ENCODE results near the gene TTC36. TPM values are rescaled to one million over a fixed set of nuclear protein-coding genes. Genes with fewer than 3 reads are reported as not detected.
"Not testable (repeated sequence)": the region's sequence is repeated elsewhere in the genome, so short reads cannot be mapped to it uniquely, and the experiment has no call there.

The TTC36 gene
- total RNA-seq, 1 donor from 2014 or later: 0.78 TPM

DNA sequence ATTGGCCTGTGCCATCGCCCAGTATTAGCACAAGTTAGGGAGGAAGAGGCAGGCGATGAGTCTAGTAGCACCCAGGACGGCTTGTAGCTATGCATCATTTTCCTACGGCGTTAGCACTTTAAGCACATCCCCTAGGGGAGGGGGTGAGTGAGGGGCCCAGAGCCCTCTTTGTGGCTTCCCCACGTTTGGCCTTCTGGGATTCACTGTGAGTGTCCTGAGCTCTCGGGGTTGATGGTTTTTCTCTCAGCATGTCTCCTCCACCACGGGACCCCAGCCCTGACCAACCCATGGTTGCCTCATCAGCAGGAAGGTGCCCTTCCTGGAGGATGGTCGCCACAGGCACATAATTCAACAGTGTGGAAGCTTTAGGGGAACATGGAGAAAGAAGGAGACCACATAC, 8.0 kb downstream of the TTC36 start:
- intact Hi-C loops (cut with micrococcal nuclease): no loop called here
- Mint-ChIP-seq H3K4me3 (ENCODE audit: low read depth) (no peak overlapping the region), H3K36me3 (ENCODE audit: low read depth) (no peaks in the 10 kb centered on the region), H3K4me1 (ENCODE audit: low read depth) (peaks cover 6% of the 10 kb centered on the region), H3K27ac (no peak overlapping the region), H3K9me3 (no peaks in the 10 kb centered on the region), H3K27me3 (ENCODE audit: low read depth) (no peaks in the 10 kb centered on the region)
- no peak for DNase-seq (ENCODE audit: low spot score)

GRCh38 chr11:118536726-118537125, 9.5 kb downstream of the TTC36 start:
- no peak for DNase-seq (ENCODE audit: low spot score)
- no peaks in the 10 kb centered on the region for H3K9me3 Mint-ChIP-seq
- H3K27me3 Mint-ChIP-seq (ENCODE audit: low read depth): no peaks in the 10 kb centered on the region
- peaks cover 1% of the 10 kb centered on the region for H3K4me1 Mint-ChIP-seq (ENCODE audit: low read depth)
- intact Hi-C loops (cut with micrococcal nuclease): no loop called here
- H3K4me3 Mint-ChIP-seq (ENCODE audit: low read depth): no peak overlapping the region
- H3K27ac Mint-ChIP-seq: no peak overlapping the region
- H3K36me3 Mint-ChIP-seq (ENCODE audit: low read depth): no peaks in the 10 kb centered on the region

GRCh38 chr11:118537409-118537980, 10.2 kb downstream of the TTC36 start:
- Mint-ChIP-seq H3K4me3 (ENCODE audit: low read depth) (no peak overlapping the region), H3K9me3 (no peaks in the 10 kb centered on the region), H3K36me3 (ENCODE audit: low read depth) (no peaks in the 10 kb centered on the region), H3K27ac (no peak overlapping the region), H3K27me3 (ENCODE audit: low read depth) (no peaks in the 10 kb centered on the region), H3K4me1 (ENCODE audit: low read depth) (no peaks in the 10 kb centered on the region)
- no peak for DNase-seq (ENCODE audit: low spot score)
- intact Hi-C loops (cut with micrococcal nuclease): no loop called here

DNA sequence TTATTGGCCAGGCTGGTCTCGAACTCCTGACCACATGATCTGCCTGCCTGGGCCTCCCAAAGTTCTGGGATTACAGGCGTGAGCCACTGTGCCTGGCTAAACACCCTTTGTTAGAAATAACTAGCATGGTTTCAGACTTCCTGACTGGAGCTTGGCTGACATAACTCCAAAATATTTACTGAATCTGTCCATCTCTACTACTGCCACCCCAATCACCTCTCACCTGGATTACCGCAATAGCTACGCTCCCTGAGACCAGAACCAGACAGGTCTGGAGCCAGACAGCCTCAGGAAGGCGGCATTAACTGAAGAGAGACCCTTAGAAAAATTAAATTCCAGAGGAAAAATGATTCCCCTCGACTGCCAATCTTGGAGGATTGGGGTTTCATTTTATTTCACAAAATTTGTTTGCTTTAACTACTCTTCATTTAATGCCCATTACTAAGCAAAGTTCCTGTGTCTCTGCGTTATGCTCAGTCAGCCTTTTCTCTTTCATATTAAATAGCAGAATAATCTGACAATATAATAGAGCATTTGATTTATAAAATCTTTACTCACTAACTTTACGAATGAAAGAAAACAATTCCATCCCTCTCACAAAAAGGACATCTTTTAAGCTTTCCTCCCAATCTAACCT, 16.9 kb downstream of the TTC36 start:
- DNase-seq (ENCODE audit: low spot score): no peak
- no peak overlapping the region for H3K27ac Mint-ChIP-seq
- H3K4me3 Mint-ChIP-seq (ENCODE audit: low read depth): no peak overlapping the region
- H3K36me3 Mint-ChIP-seq (ENCODE audit: low read depth): no peaks in the 10 kb centered on the region
- no peaks in the 10 kb centered on the region for H3K9me3 Mint-ChIP-seq
- no peaks in the 10 kb centered on the region for H3K27me3 Mint-ChIP-seq (ENCODE audit: low read depth)
- intact Hi-C loops (cut with micrococcal nuclease): no loop called here
- H3K4me1 Mint-ChIP-seq (ENCODE audit: low read depth): no peaks in the 10 kb centered on the region

DNA sequence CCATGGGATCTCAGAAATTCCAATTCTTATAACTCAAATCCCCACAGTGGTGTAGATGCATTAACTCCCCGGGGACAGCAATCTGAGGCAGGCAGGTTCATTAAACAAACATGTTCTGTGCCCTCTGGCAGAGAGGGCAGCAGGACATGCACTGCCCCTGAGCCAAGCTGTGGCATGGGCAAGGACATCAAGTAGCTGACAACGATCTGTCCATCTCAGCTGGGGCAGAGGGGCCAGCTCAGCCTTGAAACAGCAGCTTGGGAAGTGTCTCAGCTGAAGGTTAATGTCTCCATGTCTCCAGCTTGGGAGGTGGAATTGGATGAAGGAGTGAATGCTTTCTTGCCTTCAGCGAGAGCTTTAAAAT, 17.4 kb downstream of the TTC36 start:
- H3K27me3 Mint-ChIP-seq (ENCODE audit: low read depth): no peaks in the 10 kb centered on the region
- H3K4me1 Mint-ChIP-seq (ENCODE audit: low read depth): no peaks in the 10 kb centered on the region
- no peaks in the 10 kb centered on the region for H3K9me3 Mint-ChIP-seq
- no peaks in the 10 kb centered on the region for H3K36me3 Mint-ChIP-seq (ENCODE audit: low read depth)
- no peak overlapping the region for H3K4me3 Mint-ChIP-seq (ENCODE audit: low read depth)
- DNase-seq (ENCODE audit: low spot score): no peak
- intact Hi-C loops (cut with micrococcal nuclease): no loop called here
- no peak overlapping the region for H3K27ac Mint-ChIP-seq

DNA sequence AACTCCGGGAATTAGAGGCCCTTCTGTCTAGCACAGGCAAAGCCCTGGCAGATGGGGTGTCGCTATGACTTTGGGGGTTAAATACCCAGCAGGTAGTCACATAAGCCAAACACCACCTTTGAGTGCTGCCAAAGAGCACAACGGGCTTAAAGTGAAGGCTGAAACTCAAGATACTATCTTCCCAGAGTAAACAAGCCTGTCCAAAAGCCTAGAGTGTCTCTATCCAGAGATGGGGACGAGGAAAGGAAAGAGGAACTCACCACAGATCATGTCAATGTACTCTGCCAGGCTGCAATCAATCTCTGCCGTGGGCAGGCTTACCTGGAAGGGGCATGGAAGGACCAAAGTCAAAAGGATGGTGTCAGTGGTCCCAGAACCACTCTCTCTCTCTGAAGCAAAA, 18.3 kb downstream of the TTC36 start:
- Mint-ChIP-seq H3K4me1 (ENCODE audit: low read depth) (no peaks in the 10 kb centered on the region), H3K9me3 (no peaks in the 10 kb centered on the region), H3K36me3 (ENCODE audit: low read depth) (no peaks in the 10 kb centered on the region), H3K27ac (no peak overlapping the region), H3K4me3 (ENCODE audit: low read depth) (no peak overlapping the region), H3K27me3 (ENCODE audit: low read depth) (no peaks in the 10 kb centered on the region)
- DNase-seq (ENCODE audit: low spot score): no peak
- intact Hi-C loops (cut with micrococcal nuclease): no loop called here

DNA sequence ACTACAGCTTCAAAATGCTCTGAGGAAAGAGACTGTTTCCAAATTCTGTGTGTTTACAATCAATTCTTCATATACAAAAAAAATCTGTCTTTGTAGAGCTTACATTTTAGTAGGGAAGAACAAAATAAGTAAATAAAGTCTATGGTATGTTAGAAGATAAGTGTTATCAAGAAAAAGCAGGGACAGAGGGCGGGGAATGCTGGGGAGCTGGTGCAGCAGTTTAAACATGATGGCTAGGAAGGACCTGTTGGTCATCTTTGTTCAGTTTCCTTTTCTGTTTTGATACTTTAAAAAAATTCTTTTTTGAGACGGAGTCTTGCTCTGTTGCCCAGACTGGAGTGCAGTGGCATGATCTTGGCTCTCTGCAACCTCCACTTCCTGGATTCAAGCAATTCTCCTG, 19.9 kb downstream of the TTC36 start:
- H3K4me1 Mint-ChIP-seq (ENCODE audit: low read depth): no peaks in the 10 kb centered on the region
- H3K36me3 Mint-ChIP-seq (ENCODE audit: low read depth): peaks cover 6% of the 10 kb centered on the region
- intact Hi-C loops (cut with micrococcal nuclease): no loop called here
- no peaks in the 10 kb centered on the region for H3K27me3 Mint-ChIP-seq (ENCODE audit: low read depth)
- no peak overlapping the region for H3K27ac Mint-ChIP-seq
- DNase-seq (ENCODE audit: low spot score): no peak
- H3K4me3 Mint-ChIP-seq (ENCODE audit: low read depth): no peak overlapping the region
- no peaks in the 10 kb centered on the region for H3K9me3 Mint-ChIP-seq

GRCh38 chr11:118552341-118552740, 25.1 kb downstream of the TTC36 start:
- H3K36me3 Mint-ChIP-seq (ENCODE audit: low read depth): peaks cover 13% of the 10 kb centered on the region
- no peak for DNase-seq (ENCODE audit: low spot score)
- no peaks in the 10 kb centered on the region for H3K9me3 Mint-ChIP-seq
- intact Hi-C loops (cut with micrococcal nuclease): no loop called here
- H3K27me3 Mint-ChIP-seq (ENCODE audit: low read depth): no peaks in the 10 kb centered on the region
- no peak overlapping the region for H3K27ac Mint-ChIP-seq
- no peaks in the 10 kb centered on the region for H3K4me1 Mint-ChIP-seq (ENCODE audit: low read depth)
- no peak overlapping the region for H3K4me3 Mint-ChIP-seq (ENCODE audit: low read depth)

DNA sequence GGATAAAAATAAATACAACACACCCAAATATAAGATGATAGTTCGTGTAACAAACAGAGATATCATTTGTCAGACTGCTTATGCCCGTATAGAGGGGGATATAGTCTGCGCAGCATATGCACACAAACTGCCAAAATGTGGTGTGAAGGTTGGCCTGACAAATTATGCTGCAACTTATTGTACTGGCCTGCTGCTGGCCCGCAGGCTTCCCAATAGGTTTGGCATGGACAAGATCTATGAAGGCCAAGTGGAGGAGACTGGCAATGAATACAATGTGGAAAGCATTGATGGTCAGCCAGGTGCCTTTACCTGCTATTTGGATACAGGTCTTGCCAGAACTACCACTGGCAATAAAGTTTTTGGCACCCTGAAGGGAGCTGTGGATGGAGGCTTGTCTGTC, 33.5 kb downstream of the TTC36 start:
- H3K4me3 Mint-ChIP-seq (ENCODE audit: low read depth): no peak overlapping the region
- DNase-seq (ENCODE audit: low spot score): no peak
- peaks cover 8% of the 10 kb centered on the region for H3K4me1 Mint-ChIP-seq (ENCODE audit: low read depth)
- intact Hi-C loops (cut with micrococcal nuclease): loop anchor here (5.0 kb wide), 1 partner anchor 674 kb away; no protein-coding TSS in a partner anchor
- no peaks in the 10 kb centered on the region for H3K27me3 Mint-ChIP-seq (ENCODE audit: low read depth)
- no peak overlapping the region for H3K27ac Mint-ChIP-seq
- H3K9me3 Mint-ChIP-seq: no peaks in the 10 kb centered on the region
- no peaks in the 10 kb centered on the region for H3K36me3 Mint-ChIP-seq (ENCODE audit: low read depth)

GRCh38 chr11:118565051-118565450, 37.8 kb downstream of the TTC36 start:
- Mint-ChIP-seq H3K27ac (peak overlapping the region; percentile 53), H3K4me1 (ENCODE audit: low read depth) (peaks cover 13% of the 10 kb centered on the region), H3K9me3 (no peaks in the 10 kb centered on the region), H3K36me3 (ENCODE audit: low read depth) (no peaks in the 10 kb centered on the region), H3K27me3 (ENCODE audit: low read depth) (no peaks in the 10 kb centered on the region), H3K4me3 (ENCODE audit: low read depth) (peak overlapping the region; percentile 91)
- intact Hi-C loops (cut with micrococcal nuclease): no loop called here
- DNase-seq (ENCODE audit: low spot score): no peak

GRCh38 chr11:118569670-118570069, 42.4 kb downstream of the TTC36 start:
- Mint-ChIP-seq H3K9me3 (no peaks in the 10 kb centered on the region), H3K4me1 (ENCODE audit: low read depth) (peaks cover 26% of the 10 kb centered on the region), H3K4me3 (ENCODE audit: low read depth) (no peak overlapping the region), H3K27me3 (ENCODE audit: low read depth) (no peaks in the 10 kb centered on the region), H3K36me3 (ENCODE audit: low read depth) (peaks cover 14% of the 10 kb centered on the region), H3K27ac (no peak overlapping the region)
- intact Hi-C loops (cut with micrococcal nuclease): loop anchor here (5.0 kb wide), 2 partner anchors 132 to 262 kb away; partner anchors contain the start of gene KMT2A
- DNase-seq (ENCODE audit: low spot score): no peak

DNA sequence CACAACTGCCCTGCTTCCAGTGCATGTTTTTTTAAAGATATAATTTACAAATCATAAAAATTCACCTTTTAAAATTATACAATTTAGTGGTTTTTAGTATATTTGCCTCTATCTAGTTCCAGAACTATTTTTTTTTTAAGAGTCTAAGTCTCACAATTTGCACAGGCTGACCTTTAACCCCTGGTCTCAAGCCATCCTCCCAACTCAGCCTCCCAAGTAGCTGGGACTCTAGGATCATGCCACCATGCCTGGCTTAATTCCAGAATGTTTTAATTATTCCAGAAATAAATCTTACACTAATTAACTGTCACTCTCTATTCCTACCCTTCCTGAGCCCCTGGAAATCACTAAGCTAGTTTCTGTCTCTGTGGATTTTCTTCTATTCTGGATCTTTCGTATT, 43.5 kb downstream of the TTC36 start:
- H3K27me3 Mint-ChIP-seq (ENCODE audit: low read depth): no peaks in the 10 kb centered on the region
- no peak for DNase-seq (ENCODE audit: low spot score)
- peaks cover 24% of the 10 kb centered on the region for H3K36me3 Mint-ChIP-seq (ENCODE audit: low read depth)
- intact Hi-C loops (cut with micrococcal nuclease): loop anchor here (5.0 kb wide), 2 partner anchors 133 to 263 kb away; partner anchors contain the start of gene KMT2A
- no peak overlapping the region for H3K27ac Mint-ChIP-seq
- no peak overlapping the region for H3K4me3 Mint-ChIP-seq (ENCODE audit: low read depth)
- H3K9me3 Mint-ChIP-seq: no peaks in the 10 kb centered on the region
- peaks cover 31% of the 10 kb centered on the region for H3K4me1 Mint-ChIP-seq (ENCODE audit: low read depth)

DNA sequence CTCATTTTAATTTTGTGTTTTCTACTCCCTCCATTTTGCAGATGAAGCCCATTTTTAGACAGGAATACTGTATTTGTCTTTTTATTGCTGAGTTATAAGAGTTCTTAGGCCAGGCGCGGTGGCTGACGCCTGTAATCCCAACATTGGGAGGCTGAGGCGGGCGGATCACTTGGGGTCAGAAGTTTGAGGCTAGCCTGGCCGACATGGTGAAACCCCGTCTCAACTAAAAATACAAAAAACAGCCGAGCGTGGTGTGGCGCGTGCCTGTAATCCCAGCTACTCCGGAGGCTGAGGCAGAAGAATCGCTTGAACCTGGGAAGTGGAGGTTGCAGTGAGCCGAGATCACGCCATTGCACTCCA, 44.4 kb downstream of the TTC36 start:
- not testable (repeated sequence) for H3K9me3 Mint-ChIP-seq; H3K27me3 Mint-ChIP-seq (ENCODE audit: low read depth)
- H3K4me3 Mint-ChIP-seq (ENCODE audit: low read depth): peak overlapping the region; percentile 99
- intact Hi-C loops (cut with micrococcal nuclease): loop anchor here (2.0 to 5.0 kb wide), 4 partner anchors 23 to 264 kb away; partner anchors contain the start of genes ATP5MG and KMT2A
- peak; percentile 10 for DNase-seq (ENCODE audit: low spot score)
- H3K36me3 Mint-ChIP-seq (ENCODE audit: low read depth): peaks cover 30% of the 10 kb centered on the region
- peak overlapping the region; percentile 97 for H3K27ac Mint-ChIP-seq
- H3K4me1 Mint-ChIP-seq (ENCODE audit: low read depth): peaks cover 29% of the 10 kb centered on the region
